Uterus (tissue), 4 donors: ENCODE results near the gene MFAP4. TPM values are rescaled to one million over a fixed set of nuclear protein-coding genes. Genes with fewer than 3 reads are reported as not detected.

ENCODE experiments used
- DNase-seq, 2 donors: peaks; one replicate each; pipeline ENCODE4 v3.0.0-alpha.2; 2019 to 2020
- H3K27ac ChIP-seq, 2 donors: fragments of 200-600 bp; sonication (generic); 1 replicate in 1 of 2; 2 replicates in 1 of 2; pipeline ENCODE4 v1.5.1; 2016 to 2018
- H3K27me3 ChIP-seq, 2 donors: fragments of 200-600 bp; sonication (generic); one replicate each; pipeline ENCODE4 v1.5.1; 2018 to 2019; ENCODE audit warnings: control low read depth in 1 of 2
- H3K36me3 ChIP-seq, 2 donors: fragments of 200-600 bp; sonication (generic); one replicate each; pipeline ENCODE4 v1.5.1; 2019; ENCODE audit warnings: control low read depth in 1 of 2
- H3K4me1 ChIP-seq, 2 donors: fragments of 200-600 bp; sonication (generic); one replicate each; pipeline ENCODE4 v1.5.1; 2018 to 2019; ENCODE audit warnings: control low read depth in 1 of 2
- H3K4me3 ChIP-seq, 2 donors: fragments of 200-600 bp; sonication (generic); 1 replicate in 1 of 2; 2 replicates in 1 of 2; pipeline ENCODE4 v1.5.1; 2018 to 2019; ENCODE audit warnings: mild to moderate bottlenecking in 1 of 2
- H3K9me3 ChIP-seq, 2 donors: fragments of 200-600 bp; sonication (generic); one replicate each; pipeline ENCODE4 v1.5.1; 2019; ENCODE audit warnings: control low read depth in 1 of 2
- POLR2A ChIP-seq, 2 donors: fragments of 450-650 bp; IDR thresholded peaks; one replicate each; pipeline ENCODE4 v1.6.1; 2016; ENCODE audit warnings: antibody characterized with exemption in 2 of 2, mild to moderate bottlenecking in 1 of 2, moderate library complexity in 1 of 2
- intact Hi-C: fragments of 100-400 bp; cut with DNase I; formaldehyde crosslinking; loops from one replicate; pipeline ENCODE4 v1.15.1; 2023; ENCODE audit warnings: low total_unique reads
- total RNA-seq, 4 donors: library from RNA; depleted of rRNA in 3 of 4; stranded (reverse); fragments of >200 nt in 3 of 4; gene quantifications; one replicate each; pipeline versions ENCODE4 v1.1.0 to v1.2.4, GENCODE V29; 2014 to 2023
- TF ChIP-seq, protein P1 (sequence below), 4 experiments: fragments of 200-600 bp in 2 of 4; fragments of 450-650 bp in 2 of 4; sonication (generic) in 2 of 4; IDR thresholded peaks; one replicate each; pipeline ENCODE4 v1.5.1; 2016 to 2019; ENCODE audit warnings: antibody characterized with exemption in 4 of 4, mild to moderate bottlenecking in 2 of 4, moderate library complexity in 1 of 4
- donor health status: DM: yes; HTN: yes; CAD: no.

MFAP4 gene
- total RNA-seq, 4 donors from 2014 or later, result 81.2 to 149 (median 117) TPM

- no peak for DNase-seq
- H3K4me3 ChIP-seq, result no peak overlapping the region
- no peaks in the 10 kb centered on the region for H3K4me1 ChIP-seq
- H3K27ac ChIP-seq, result no peak overlapping the region
- no peaks in the 10 kb centered on the region for H3K36me3 ChIP-seq
- no peak for TF ChIP-seq POLR2A (IDR thresholded peaks at IDR 0.05)
- intact Hi-C loops, result no loop called here
- H3K27me3 ChIP-seq, result no peaks in the 10 kb centered on the region
- H3K9me3 ChIP-seq, result no peaks in the 10 kb centered on the region
These were observed 18.8 kb downstream of the MFAP4 start for GRCh38 chr17:19368229-19368628.

GRCh38 chr17:19366637-19366972 lies 20.4 kb downstream of the MFAP4 start:
- Histone ChIP-seq H3K9me3 (no peaks in the 10 kb centered on the region), H3K27me3 (no peaks in the 10 kb centered on the region), H3K4me3 (no peak overlapping the region), H3K27ac (no peak overlapping the region), H3K36me3 (no peaks in the 10 kb centered on the region), H3K4me1 (no peaks in the 10 kb centered on the region)
- DNase-seq, result no peak
- TF ChIP-seq, protein P1, sequence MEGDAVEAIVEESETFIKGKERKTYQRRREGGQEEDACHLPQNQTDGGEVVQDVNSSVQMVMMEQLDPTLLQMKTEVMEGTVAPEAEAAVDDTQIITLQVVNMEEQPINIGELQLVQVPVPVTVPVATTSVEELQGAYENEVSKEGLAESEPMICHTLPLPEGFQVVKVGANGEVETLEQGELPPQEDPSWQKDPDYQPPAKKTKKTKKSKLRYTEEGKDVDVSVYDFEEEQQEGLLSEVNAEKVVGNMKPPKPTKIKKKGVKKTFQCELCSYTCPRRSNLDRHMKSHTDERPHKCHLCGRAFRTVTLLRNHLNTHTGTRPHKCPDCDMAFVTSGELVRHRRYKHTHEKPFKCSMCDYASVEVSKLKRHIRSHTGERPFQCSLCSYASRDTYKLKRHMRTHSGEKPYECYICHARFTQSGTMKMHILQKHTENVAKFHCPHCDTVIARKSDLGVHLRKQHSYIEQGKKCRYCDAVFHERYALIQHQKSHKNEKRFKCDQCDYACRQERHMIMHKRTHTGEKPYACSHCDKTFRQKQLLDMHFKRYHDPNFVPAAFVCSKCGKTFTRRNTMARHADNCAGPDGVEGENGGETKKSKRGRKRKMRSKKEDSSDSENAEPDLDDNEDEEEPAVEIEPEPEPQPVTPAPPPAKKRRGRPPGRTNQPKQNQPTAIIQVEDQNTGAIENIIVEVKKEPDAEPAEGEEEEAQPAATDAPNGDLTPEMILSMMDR (IDR thresholded peaks at IDR 0.05), result no peak
- TF ChIP-seq POLR2A (IDR thresholded peaks at IDR 0.05), result no peak
- intact Hi-C loops, result no loop called here

- TF ChIP-seq POLR2A (IDR thresholded peaks at IDR 0.05), result no peak
- TF ChIP-seq, protein P1 (IDR thresholded peaks at IDR 0.05), result no peak
- intact Hi-C loops, result no loop called here
These were observed 21.0 kb downstream of the MFAP4 start for GRCh38 chr17:19365833-19366636.

DNA sequence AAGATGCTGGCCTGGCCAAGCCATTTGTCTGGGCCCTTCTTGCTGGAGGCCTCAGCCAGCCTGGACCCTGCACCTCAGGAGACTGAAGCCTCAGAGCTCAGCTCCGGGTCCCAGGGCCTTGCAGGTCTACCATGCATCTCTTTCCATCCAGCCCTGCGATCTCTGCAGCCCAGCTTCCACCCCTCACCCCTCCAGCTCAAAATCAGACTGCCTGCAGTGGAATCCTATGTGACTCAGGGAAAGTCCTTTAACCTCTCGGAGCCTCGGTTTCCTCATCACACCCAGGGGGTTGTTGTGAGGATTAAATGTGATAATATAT lies 21.5 kb downstream of the MFAP4 start:
- H3K4me1 ChIP-seq, result no peaks in the 10 kb centered on the region
- intact Hi-C loops, result no loop called here
- no peak overlapping the region for H3K4me3 ChIP-seq
- H3K27me3 ChIP-seq, result no peaks in the 10 kb centered on the region
- DNase-seq, result no peak
- no peak overlapping the region for H3K27ac ChIP-seq
- H3K36me3 ChIP-seq, result no peaks in the 10 kb centered on the region
- TF ChIP-seq, protein P1 (IDR thresholded peaks at IDR 0.05), result no peak
- no peak for TF ChIP-seq POLR2A (IDR thresholded peaks at IDR 0.05)
- H3K9me3 ChIP-seq, result no peaks in the 10 kb centered on the region

More at GRCh38 chr17:19365833-19366636, 21.0 kb downstream of the MFAP4 start:
- Histone ChIP-seq H3K4me1 (no peaks in the 10 kb centered on the region), H3K4me3 (no peak overlapping the region), H3K9me3 (no peaks in the 10 kb centered on the region), H3K36me3 (no peaks in the 10 kb centered on the region), H3K27me3 (no peaks in the 10 kb centered on the region), H3K27ac (no peak overlapping the region)
- no peak for DNase-seq

GRCh38 chr17:19364699-19365498 lies 22.1 kb downstream of the MFAP4 start:
- Histone ChIP-seq H3K4me1 (no peaks in the 10 kb centered on the region), H3K4me3 (no peak overlapping the region), H3K27me3 (no peaks in the 10 kb centered on the region), H3K9me3 (no peaks in the 10 kb centered on the region), H3K36me3 (no peaks in the 10 kb centered on the region), H3K27ac (no peak overlapping the region)
- TF ChIP-seq, protein P1 (IDR thresholded peaks at IDR 0.05), result no peak
- TF ChIP-seq POLR2A (IDR thresholded peaks at IDR 0.05), result no peak
- DNase-seq, result no peak
- intact Hi-C loops, result no loop called here
